Activated T-cell treated with anti-CD3 and anti-CD28 coated beads, Interleukin-2, amount 50 U/mL, for 72 hours (primary cell): Measurements from ENCODE around the gene RALGPS1. TPM values are rescaled to one million over a fixed set of nuclear protein-coding genes. Genes with fewer than 3 reads are reported as not detected.

Experiments used
- ATAC-seq, 2 donors: fragments of 150-1000 bp; cut with Tn5 transposase; replicated peaks in 1 of 2; 2 replicates each; pipeline ENCODE4 v1.10.0; 2021; ENCODE audit warnings: moderate library complexity in 2 of 2, mild to moderate bottlenecking in 1 of 2
- DNase-seq, 2 donors: peaks; one replicate each; pipeline ENCODE4 v3.0.0; 2021 to 2022; ENCODE audit warnings: mixed read lengths in 1 of 2
- H3K27ac Mint-ChIP-seq: one replicate; pipeline ENCODE4 v1.8.0; 2022; ENCODE audit warnings: mild to moderate bottlenecking, moderate library complexity, mixed read lengths
- H3K27me3 Mint-ChIP-seq: one replicate; pipeline ENCODE4 v1.8.0; 2022; ENCODE audit warnings: low read depth, mixed read lengths
- H3K36me3 Mint-ChIP-seq, 2 donors: one replicate each; pipeline ENCODE4 v1.8.0; 2022; ENCODE audit warnings: mixed read lengths in 2 of 2, mild to moderate bottlenecking in 1 of 2; ENCODE audit not compliant: insufficient read depth in 2 of 2
- H3K4me1 Mint-ChIP-seq: one replicate; pipeline ENCODE4 v1.8.0; 2022; ENCODE audit warnings: low read depth, mixed read lengths
- H3K4me3 Mint-ChIP-seq, 2 donors: one replicate each; pipeline ENCODE4 v1.8.0; 2022; ENCODE audit warnings: mild to moderate bottlenecking in 2 of 2, mixed read lengths in 2 of 2, moderate library complexity in 2 of 2
- H3K9me3 Mint-ChIP-seq, 2 donors: one replicate each; pipeline ENCODE4 v1.8.0; 2022; ENCODE audit warnings: mixed read lengths in 2 of 2
- total RNA-seq, 2 donors: library from RNA; stranded (reverse); gene quantifications; one replicate each; pipeline ENCODE4 v1.2.3, GENCODE V29; 2022

The RALGPS1 gene
- total RNA-seq, 2 donors from 2014 or later = 3.3 to 3.4 TPM

DNA sequence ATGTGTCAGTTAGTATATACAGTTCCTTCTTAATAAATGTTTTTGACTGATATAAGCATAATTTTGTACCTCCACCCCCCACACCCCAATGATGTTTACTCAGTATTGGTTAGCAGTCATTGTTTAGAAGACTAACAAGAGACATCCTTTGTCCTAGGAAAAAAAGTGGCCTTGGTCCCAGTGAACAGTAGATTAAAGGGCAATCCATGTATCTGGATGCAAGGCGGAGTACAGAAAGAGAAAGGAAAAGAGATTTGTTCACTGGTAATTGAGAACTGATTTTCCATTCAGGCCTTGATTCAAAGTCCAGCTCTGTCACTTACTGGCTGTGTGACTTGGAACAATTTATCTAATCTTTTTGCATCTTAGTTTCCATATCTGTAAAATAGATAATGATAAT lies 4.6 kb downstream of the RALGPS1 start:
- H3K4me3 Mint-ChIP-seq = no peak overlapping the region

DNA sequence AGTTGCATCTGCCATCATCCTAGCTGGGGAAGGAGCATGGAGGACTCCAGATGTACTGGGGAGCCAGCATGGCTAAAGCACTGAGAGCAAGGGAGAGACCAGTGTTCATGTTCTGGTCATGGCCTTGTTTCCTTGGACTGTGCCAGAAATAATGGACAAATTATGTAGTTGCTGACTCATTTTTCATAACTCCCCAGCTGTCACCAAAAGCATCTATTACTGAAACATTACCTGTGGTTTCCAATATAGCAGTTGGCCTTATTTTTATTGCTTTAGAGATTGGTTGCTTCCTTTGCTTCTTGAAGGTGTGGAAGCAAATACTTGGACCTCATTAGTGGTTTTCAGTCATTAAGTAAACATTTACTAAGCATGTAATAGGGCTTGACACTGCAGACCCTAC lies 11.3 kb downstream of the RALGPS1 start:
- Mint-ChIP-seq H3K27me3 (no peaks in the 10 kb centered on the region), H3K4me1 (no peaks in the 10 kb centered on the region), H3K4me3 (no peak overlapping the region), H3K27ac (no peak overlapping the region), H3K36me3 (no peaks in the 10 kb centered on the region), H3K9me3 (no peaks in the 10 kb centered on the region)
- DNase-seq (no peak), ATAC-seq (no peak)

More for the DNA sequence above, 4.6 kb downstream of the RALGPS1 start:
- Mint-ChIP-seq H3K9me3 (no peaks in the 10 kb centered on the region), H3K27me3 (peaks cover 13% of the 10 kb centered on the region), H3K4me1 (peaks cover 9% of the 10 kb centered on the region), H3K27ac (no peak overlapping the region), H3K36me3 (no peaks in the 10 kb centered on the region)
- DNase-seq (no peak), ATAC-seq (no peak)

DNA sequence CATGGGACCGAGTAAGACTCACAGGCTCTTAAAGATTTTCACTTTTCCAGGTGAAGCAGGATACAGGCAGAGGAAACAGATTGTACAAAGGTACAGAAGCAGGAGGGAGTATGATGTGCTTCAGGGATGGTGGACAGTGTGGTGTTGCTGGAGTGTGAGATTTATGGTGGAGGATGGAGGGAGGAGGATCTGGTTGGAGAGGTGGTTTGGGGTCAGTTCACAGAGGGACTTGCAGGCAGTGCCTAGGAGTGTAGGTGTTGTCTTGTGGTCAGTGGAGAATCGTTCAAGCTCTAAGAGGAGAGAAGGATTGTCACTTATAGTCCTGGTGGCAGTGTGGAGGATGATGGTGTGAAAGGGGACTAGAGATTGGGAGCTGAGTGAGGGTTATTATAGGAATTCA lies 11.8 kb downstream of the RALGPS1 start:
- Mint-ChIP-seq H3K36me3 (no peaks in the 10 kb centered on the region), H3K9me3 (no peaks in the 10 kb centered on the region), H3K4me1 (no peaks in the 10 kb centered on the region), H3K4me3 (no peak overlapping the region), H3K27ac (no peak overlapping the region), H3K27me3 (no peaks in the 10 kb centered on the region)
- ATAC-seq = no peak
- no peak for DNase-seq

GRCh38 chr9:126927419-126927818 lies 12.8 kb downstream of the RALGPS1 start:
- Mint-ChIP-seq H3K27me3 (no peaks in the 10 kb centered on the region), H3K36me3 (no peaks in the 10 kb centered on the region), H3K4me1 (no peaks in the 10 kb centered on the region), H3K9me3 (no peaks in the 10 kb centered on the region), H3K27ac (no peak overlapping the region), H3K4me3 (no peak overlapping the region)
- DNase-seq (no peak), ATAC-seq (no peak)

GRCh38 chr9:126932871-126933321 lies 18.3 kb downstream of the RALGPS1 start:
- Mint-ChIP-seq H3K4me1 (no peaks in the 10 kb centered on the region), H3K27ac (no peak overlapping the region), H3K36me3 (no peaks in the 10 kb centered on the region), H3K4me3 (no peak overlapping the region), H3K9me3 (peaks cover 0 to 2% of the 10 kb centered on the region in 2 donors), H3K27me3 (no peaks in the 10 kb centered on the region)
- no peak for ATAC-seq
- DNase-seq = no peak

DNA sequence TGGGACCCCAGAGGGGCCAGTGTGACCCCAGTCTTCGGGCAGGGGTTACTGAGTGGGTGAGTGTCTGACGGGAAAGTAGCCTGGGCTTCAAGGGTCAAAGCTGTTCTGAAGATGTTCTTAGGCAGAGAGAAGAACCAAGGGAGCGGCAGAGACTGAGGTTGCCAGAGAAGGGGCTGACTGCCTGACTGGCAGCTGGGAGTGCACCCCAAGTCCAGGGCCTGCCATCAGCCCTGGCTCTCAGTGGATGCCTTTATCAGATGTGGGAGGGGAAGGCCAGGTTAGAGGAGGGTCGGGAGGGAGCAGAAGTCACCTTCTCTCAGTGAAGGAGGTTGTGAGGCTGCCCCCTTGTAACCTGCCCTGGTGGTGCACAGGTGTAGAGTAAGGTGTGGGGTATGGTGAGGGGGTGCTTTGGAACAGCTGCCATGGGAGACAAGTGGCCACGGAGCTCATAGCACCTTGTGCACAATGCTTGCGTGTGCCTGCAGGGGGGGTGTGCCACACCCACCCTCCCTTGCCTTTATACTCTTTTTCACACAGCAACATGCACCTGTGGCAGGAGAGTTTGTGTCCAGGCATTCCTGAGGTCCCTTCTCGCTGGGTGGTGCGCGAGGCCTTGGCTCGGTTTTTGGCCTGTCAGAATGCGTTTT lies 18.9 kb downstream of the RALGPS1 start:
- Mint-ChIP-seq H3K9me3 (peaks cover 0 to 2% of the 10 kb centered on the region in 2 donors), H3K36me3 (no peaks in the 10 kb centered on the region), H3K27me3 (no peaks in the 10 kb centered on the region), H3K27ac (no peak overlapping the region), H3K4me1 (no peaks in the 10 kb centered on the region), H3K4me3 (no peak overlapping the region)
- no peak for DNase-seq
- no peak for ATAC-seq

DNA sequence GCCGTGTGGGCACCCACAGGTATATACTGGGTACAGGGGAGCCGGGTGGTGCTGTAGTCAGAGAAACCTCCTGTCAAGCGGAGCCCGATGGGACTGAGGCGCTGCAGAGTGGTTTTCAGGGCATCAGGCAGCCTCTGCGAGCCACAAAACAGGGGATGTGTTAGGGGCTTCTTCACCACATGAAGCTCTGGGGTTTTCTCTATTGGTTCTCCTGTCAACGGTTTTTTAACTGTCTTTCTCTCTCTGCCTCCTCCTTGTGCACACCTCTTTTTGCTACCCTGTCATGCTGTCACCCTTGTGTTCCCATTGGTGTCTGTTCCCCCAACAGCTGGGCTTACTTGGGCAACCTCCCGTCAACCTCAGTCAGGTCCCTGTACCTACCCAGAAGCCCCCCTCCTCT lies 19.9 kb downstream of the RALGPS1 start:
- H3K27ac Mint-ChIP-seq = no peak overlapping the region
- H3K9me3 Mint-ChIP-seq = peaks cover 0 to 2% of the 10 kb centered on the region in 2 donors
- no peak for ATAC-seq
- H3K4me3 Mint-ChIP-seq = no peak overlapping the region
- H3K36me3 Mint-ChIP-seq = no peaks in the 10 kb centered on the region
- no peak for DNase-seq
- no peaks in the 10 kb centered on the region for H3K27me3 Mint-ChIP-seq
- H3K4me1 Mint-ChIP-seq = no peaks in the 10 kb centered on the region

DNA sequence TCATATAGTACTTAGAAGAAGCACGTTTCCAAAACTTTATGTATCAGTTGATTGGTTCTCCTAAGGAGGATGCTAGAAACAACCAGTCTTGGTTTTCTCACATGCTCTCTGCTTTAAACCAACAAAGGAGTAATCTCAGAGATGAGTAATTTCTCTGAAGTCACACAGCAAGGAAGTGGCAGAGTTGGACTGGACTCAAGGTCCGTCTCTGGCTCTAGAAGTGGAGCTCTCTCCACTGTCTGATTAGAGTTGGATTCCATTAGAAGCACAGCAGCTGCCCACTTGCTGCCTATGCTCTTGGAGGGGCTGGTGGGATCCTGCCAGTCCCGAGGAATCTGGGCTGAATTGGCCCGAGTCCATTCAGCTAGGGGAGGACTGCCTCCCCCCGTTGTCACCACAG lies 21.0 kb downstream of the RALGPS1 start:
- no peak overlapping the region for H3K27ac Mint-ChIP-seq
- no peak for DNase-seq
- H3K36me3 Mint-ChIP-seq = no peaks in the 10 kb centered on the region
- peaks cover 0 to 2% of the 10 kb centered on the region in 2 donors for H3K9me3 Mint-ChIP-seq
- H3K4me1 Mint-ChIP-seq = no peaks in the 10 kb centered on the region
- no peak for ATAC-seq
- no peak overlapping the region for H3K4me3 Mint-ChIP-seq
- H3K27me3 Mint-ChIP-seq = no peaks in the 10 kb centered on the region

DNA sequence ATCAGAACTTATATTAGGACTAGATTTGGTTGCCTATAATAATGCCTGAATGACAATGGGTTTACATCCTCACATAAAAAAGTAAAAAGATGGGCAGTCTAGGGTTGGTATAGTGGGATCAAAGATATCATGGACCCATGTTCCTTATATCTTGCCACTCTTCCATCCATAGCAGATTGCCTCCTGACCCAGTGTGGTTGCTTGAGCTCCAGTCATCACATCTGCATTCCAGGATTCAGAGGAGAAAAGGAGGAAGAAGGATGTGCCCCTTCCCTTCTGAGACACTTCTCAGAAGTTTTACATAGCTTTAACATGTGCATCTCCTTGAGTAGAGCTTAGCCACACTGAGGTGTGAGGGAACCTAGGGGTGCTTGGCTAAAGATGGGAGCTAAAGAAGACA lies 22.9 kb downstream of the RALGPS1 start:
- Mint-ChIP-seq H3K4me1 (no peaks in the 10 kb centered on the region), H3K27ac (no peak overlapping the region), H3K4me3 (no peak overlapping the region), H3K36me3 (no peaks in the 10 kb centered on the region), H3K27me3 (peaks cover 13% of the 10 kb centered on the region), H3K9me3 (peaks cover 0 to 2% of the 10 kb centered on the region in 2 donors)
- DNase-seq (no peak), ATAC-seq (no peak)

GRCh38 chr9:126938327-126938726 lies 23.7 kb downstream of the RALGPS1 start:
- no peaks in the 10 kb centered on the region for H3K36me3 Mint-ChIP-seq
- H3K27me3 Mint-ChIP-seq = peaks cover 15% of the 10 kb centered on the region
- peaks cover 0 to 2% of the 10 kb centered on the region in 2 donors for H3K9me3 Mint-ChIP-seq
- no peak overlapping the region for H3K27ac Mint-ChIP-seq
- no peaks in the 10 kb centered on the region for H3K4me1 Mint-ChIP-seq
- DNase-seq = no peak
- no peak for ATAC-seq
- H3K4me3 Mint-ChIP-seq = no peak overlapping the region

- Mint-ChIP-seq H3K9me3 (peaks cover 0 to 2% of the 10 kb centered on the region in 2 donors), H3K27me3 (peaks cover 15% of the 10 kb centered on the region), H3K4me3 (no peak overlapping the region), H3K36me3 (no peaks in the 10 kb centered on the region), H3K4me1 (no peaks in the 10 kb centered on the region), H3K27ac (no peak overlapping the region)
- DNase-seq (no peak), ATAC-seq (no peak)
These were observed 25.2 kb downstream of the RALGPS1 start for GRCh38 chr9:126939821-126940221.

DNA sequence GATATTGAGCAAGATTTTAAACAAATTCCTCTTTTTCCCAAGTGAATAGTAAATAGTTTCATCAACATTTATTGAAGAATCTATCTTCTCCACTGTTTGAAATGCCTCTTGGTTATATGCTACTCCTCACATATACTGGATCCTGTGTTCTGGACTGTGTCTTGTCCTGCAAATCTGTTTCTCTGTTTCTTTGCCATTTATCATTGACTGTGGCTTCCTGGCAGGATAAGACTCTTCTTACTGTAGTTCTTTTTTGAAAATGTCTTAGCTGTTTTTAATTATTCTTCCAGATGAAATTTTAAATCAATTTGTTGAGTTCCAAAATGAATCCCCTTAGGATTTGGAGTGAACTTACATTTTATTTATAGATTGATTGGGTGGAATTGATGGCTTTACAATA lies 27.8 kb downstream of the RALGPS1 start:
- DNase-seq (no peak), ATAC-seq (no peak)
- no peak overlapping the region for H3K27ac Mint-ChIP-seq

GRCh38 chr9:126945682-126946081 lies 31.1 kb downstream of the RALGPS1 start:
- Mint-ChIP-seq H3K36me3 (no peaks in the 10 kb centered on the region), H3K27me3 (peaks cover 15% of the 10 kb centered on the region), H3K27ac (no peak overlapping the region), H3K9me3 (no peaks in the 10 kb centered on the region), H3K4me3 (no peak overlapping the region), H3K4me1 (no peaks in the 10 kb centered on the region)
- DNase-seq = no peak
- ATAC-seq = no peak

More for the DNA sequence above, 27.8 kb downstream of the RALGPS1 start:
- Mint-ChIP-seq H3K27me3 (peaks cover 15% of the 10 kb centered on the region), H3K4me1 (no peaks in the 10 kb centered on the region), H3K9me3 (no peaks in the 10 kb centered on the region), H3K4me3 (no peak overlapping the region), H3K36me3 (no peaks in the 10 kb centered on the region)

- Mint-ChIP-seq H3K4me1 (no peaks in the 10 kb centered on the region), H3K36me3 (no peaks in the 10 kb centered on the region), H3K4me3 (no peak overlapping the region), H3K27me3 (peaks cover 6% of the 10 kb centered on the region), H3K27ac (no peak overlapping the region), H3K9me3 (no peaks in the 10 kb centered on the region)
- ATAC-seq = no peak
- no peak for DNase-seq
These were observed 32.9 kb downstream of the RALGPS1 start for GRCh38 chr9:126947529-126947928.
